ENCODE data around the gene CXCL1.

GRCh38 chr4:73919691-73920090 lies 50.5 kb downstream of the CXCL1 start:
- TF ChIP-seq CTCF (IDR thresholded peaks at IDR 0.05; ENCODE audit: insufficient read depth, low read depth, low read length) (no peak), EZH2 (IDR thresholded peaks at IDR 0.05; ENCODE audit: insufficient read depth, low read length) (no peak)
